Measurements from ENCODE around the gene BAHD1. TPM values are rescaled to one million over a fixed set of nuclear protein-coding genes. Genes with fewer than 3 reads are reported as not detected.

BAHD1 gene
- polyA plus RNA-seq, 3 donors: 0.67 to 8.9 (median 0.79) TPM

GRCh38 chr15:40498891-40499290 lies 58.1 kb downstream of the BAHD1 start:
- Mint-ChIP-seq H3K27ac (no peak overlapping the region), H3K36me3 (no peaks in the 10 kb centered on the region), H3K4me3 (no peak overlapping the region), H3K27me3 (ENCODE audit: low read depth in 3 of 3) (peaks cover 14 to 17% (median 15%) of the 10 kb centered on the region in 3 donors), H3K4me1 (peaks cover 1% of the 10 kb centered on the region), H3K9me3 (no peaks in the 10 kb centered on the region)
- no peaks in the 10 kb centered on the region for H3K79me2 ChIP-seq (ENCODE audit: insufficient read depth, low read length)
- no peak for DNase-seq
- no peaks in the 10 kb centered on the region for H3K4me1 ChIP-seq (ENCODE audit: control insufficient read depth in 1 of 2, insufficient read depth in 2 of 2, low read length in 2 of 2)
- intact Hi-C loops (cut with micrococcal nuclease): no loop called here
- 92% methylated on average over 2 of the region's 4 CpGs for WGBS (ENCODE audit: insufficient coverage)
- no peak overlapping the region for H2AFZ ChIP-seq (ENCODE audit: insufficient read depth, low read depth, low read length, poor library complexity, severe bottlenecking)
- H3K36me3 ChIP-seq (replicated peaks in 1 of 2; ENCODE audit: control insufficient read depth in 1 of 2, insufficient read depth in 2 of 2, low read length in 2 of 2): no peaks in the 10 kb centered on the region
- TF ChIP-seq, protein P1, sequence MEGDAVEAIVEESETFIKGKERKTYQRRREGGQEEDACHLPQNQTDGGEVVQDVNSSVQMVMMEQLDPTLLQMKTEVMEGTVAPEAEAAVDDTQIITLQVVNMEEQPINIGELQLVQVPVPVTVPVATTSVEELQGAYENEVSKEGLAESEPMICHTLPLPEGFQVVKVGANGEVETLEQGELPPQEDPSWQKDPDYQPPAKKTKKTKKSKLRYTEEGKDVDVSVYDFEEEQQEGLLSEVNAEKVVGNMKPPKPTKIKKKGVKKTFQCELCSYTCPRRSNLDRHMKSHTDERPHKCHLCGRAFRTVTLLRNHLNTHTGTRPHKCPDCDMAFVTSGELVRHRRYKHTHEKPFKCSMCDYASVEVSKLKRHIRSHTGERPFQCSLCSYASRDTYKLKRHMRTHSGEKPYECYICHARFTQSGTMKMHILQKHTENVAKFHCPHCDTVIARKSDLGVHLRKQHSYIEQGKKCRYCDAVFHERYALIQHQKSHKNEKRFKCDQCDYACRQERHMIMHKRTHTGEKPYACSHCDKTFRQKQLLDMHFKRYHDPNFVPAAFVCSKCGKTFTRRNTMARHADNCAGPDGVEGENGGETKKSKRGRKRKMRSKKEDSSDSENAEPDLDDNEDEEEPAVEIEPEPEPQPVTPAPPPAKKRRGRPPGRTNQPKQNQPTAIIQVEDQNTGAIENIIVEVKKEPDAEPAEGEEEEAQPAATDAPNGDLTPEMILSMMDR (IDR thresholded peaks at IDR 0.05): no peak
- no peak overlapping the region for H3K27ac ChIP-seq (ENCODE audit: low read depth in 1 of 2, low read length in 2 of 2)
- no peaks in the 10 kb centered on the region for H4K20me1 ChIP-seq (ENCODE audit: insufficient read depth, low read length)
- no peak overlapping the region for H3K4me2 ChIP-seq (replicated peaks; ENCODE audit: extremely low read depth, low read length, poor library complexity, severe bottlenecking)
- H3K27me3 ChIP-seq (ENCODE audit: control insufficient read depth in 2 of 2, insufficient read depth in 2 of 2, low read length in 2 of 2): no peaks in the 10 kb centered on the region
- H3K4me3 ChIP-seq (replicated peaks in 1 of 3; ENCODE audit: low read depth in 2 of 3, low read length in 3 of 3): no peak overlapping the region
- no peaks in the 10 kb centered on the region for H3K9me3 ChIP-seq (replicated peaks in 1 of 2; ENCODE audit: control insufficient read depth in 1 of 2, insufficient read depth in 1 of 2, low read length in 2 of 2)
- H3K9ac ChIP-seq (ENCODE audit: insufficient read depth, low read length, poor library complexity, severe bottlenecking): no peak overlapping the region

DNA sequence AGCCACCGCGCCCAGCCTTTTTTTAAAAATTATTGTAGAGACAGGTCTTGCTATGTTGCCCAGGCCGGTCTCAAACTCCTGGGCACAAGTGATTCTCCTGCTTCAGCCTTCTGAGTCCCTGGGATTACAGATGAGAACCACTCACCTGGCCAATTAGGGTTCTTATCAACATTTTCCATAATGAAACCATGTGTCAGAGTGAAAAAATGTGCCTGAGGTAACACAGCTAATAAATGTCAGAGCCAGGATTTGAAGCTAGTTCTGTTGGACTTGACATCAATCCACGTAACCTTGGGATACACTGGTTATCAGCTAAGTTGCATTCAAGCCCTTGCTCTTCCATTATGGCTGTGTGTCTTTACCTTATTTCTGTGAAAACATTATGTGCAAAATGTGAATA lies 59.2 kb downstream of the BAHD1 start:
- H3K27me3 Mint-ChIP-seq (ENCODE audit: low read depth in 3 of 3): peaks cover 13 to 19% (median 14%) of the 10 kb centered on the region in 3 donors
- Histone ChIP-seq H3K9me3 (replicated peaks in 1 of 2; ENCODE audit: control insufficient read depth in 1 of 2, insufficient read depth in 1 of 2, low read length in 2 of 2) (no peaks in the 10 kb centered on the region), H2AFZ (ENCODE audit: insufficient read depth, low read depth, low read length, poor library complexity, severe bottlenecking) (no peak overlapping the region), H3K27ac (ENCODE audit: low read depth in 1 of 2, low read length in 2 of 2) (no peak overlapping the region), H3K4me2 (replicated peaks; ENCODE audit: extremely low read depth, low read length, poor library complexity, severe bottlenecking) (no peak overlapping the region), H4K20me1 (ENCODE audit: insufficient read depth, low read length) (no peaks in the 10 kb centered on the region), H3K79me2 (ENCODE audit: insufficient read depth, low read length) (no peaks in the 10 kb centered on the region), H3K4me3 (replicated peaks in 1 of 3; ENCODE audit: low read depth in 2 of 3, low read length in 3 of 3) (no peak overlapping the region), H3K27me3 (ENCODE audit: control insufficient read depth in 2 of 2, insufficient read depth in 2 of 2, low read length in 2 of 2) (no peaks in the 10 kb centered on the region), H3K4me1 (ENCODE audit: control insufficient read depth in 1 of 2, insufficient read depth in 2 of 2, low read length in 2 of 2) (no peaks in the 10 kb centered on the region), H3K9ac (ENCODE audit: insufficient read depth, low read length, poor library complexity, severe bottlenecking) (no peak overlapping the region), H3K36me3 (replicated peaks in 1 of 2; ENCODE audit: control insufficient read depth in 1 of 2, insufficient read depth in 2 of 2, low read length in 2 of 2) (no peaks in the 10 kb centered on the region)
- H3K9me3 Mint-ChIP-seq: no peaks in the 10 kb centered on the region
- H3K27ac Mint-ChIP-seq: no peak overlapping the region
- WGBS (ENCODE audit: insufficient coverage): 72% methylated on average over 3 of the region's 4 CpGs
- intact Hi-C loops (cut with micrococcal nuclease): no loop called here
- H3K36me3 Mint-ChIP-seq: no peaks in the 10 kb centered on the region
- TF ChIP-seq, protein P1 (IDR thresholded peaks at IDR 0.05): no peak
- DNase-seq: no peak
- H3K4me3 Mint-ChIP-seq: no peak overlapping the region
- H3K4me1 Mint-ChIP-seq: no peaks in the 10 kb centered on the region

Measured in CD14-positive monocyte (primary cell).